Measurements from ENCODE around the gene MRPL48. TPM values are rescaled to one million over a fixed set of nuclear protein-coding genes. Genes with fewer than 3 reads are reported as not detected.
"Not testable (repeated sequence)": the region's sequence is repeated elsewhere in the genome, so short reads cannot be mapped to it uniquely, and the experiment has no call there.

MRPL48 gene
- total and polyA plus RNA-seq, 5 donors, result 36.3 to 53.1 (median 37.6) TPM

GRCh38 chr11:73872749-73873357 lies 85.2 kb downstream of the MRPL48 start:
- ATAC-seq (no peak), DNase-seq (no peak)
- Histone ChIP-seq H3K27me3 (ENCODE audit: control insufficient read depth, insufficient read depth) (no peaks in the 10 kb centered on the region), H3K4me1 (ENCODE audit: control insufficient read depth, insufficient read depth, low read length) (peaks cover 6% of the 10 kb centered on the region), H3K4me3 (ENCODE audit: low read length) (no peak overlapping the region), H3K27ac (ENCODE audit: low read length) (no peak overlapping the region), H3K9me3 (ENCODE audit: control insufficient read depth, low read length) (no peaks in the 10 kb centered on the region)
- intact Hi-C loops (cut with DNase I), result no loop called here
- 92% methylated on average over 9 of the region's 9 CpGs for WGBS

- peak overlapping the region; percentile 48 for H3K27ac ChIP-seq (ENCODE audit: low read length)
- DNase-seq (no peak), ATAC-seq (no peak)
- intact Hi-C loops (cut with DNase I), result no loop called here
- WGBS, result 83% methylated on average over 1 of the region's 1 CpG
- no peaks in the 10 kb centered on the region for H3K27me3 ChIP-seq (ENCODE audit: control insufficient read depth, insufficient read depth)
- no peaks in the 10 kb centered on the region for H3K9me3 ChIP-seq (ENCODE audit: control insufficient read depth, low read length)
- peaks cover 6% of the 10 kb centered on the region for H3K4me1 ChIP-seq (ENCODE audit: control insufficient read depth, insufficient read depth, low read length)
- peak overlapping the region; percentile 47 for H3K4me3 ChIP-seq (ENCODE audit: low read length)
These were observed 87.7 kb downstream of the MRPL48 start for GRCh38 chr11:73875380-73875779.

DNA sequence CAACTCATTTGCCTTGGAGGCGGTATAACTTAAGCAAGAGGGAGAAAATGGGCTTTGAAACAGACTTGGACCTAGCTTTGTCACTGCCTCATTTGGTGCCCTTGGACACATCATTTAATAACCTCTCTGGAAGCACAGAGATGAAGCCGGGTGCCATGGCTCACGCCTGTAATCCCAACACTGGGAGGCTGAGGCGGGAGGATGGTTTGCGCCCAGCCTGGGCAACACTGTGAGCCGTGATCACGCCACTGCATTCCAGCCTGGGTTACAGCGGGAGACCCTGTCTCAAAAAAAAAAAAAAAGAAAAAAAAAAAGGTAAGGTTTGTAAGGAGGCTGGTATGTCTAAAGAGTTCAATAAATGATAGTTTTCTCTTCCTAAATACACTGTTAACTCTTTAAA lies 88.2 kb downstream of the MRPL48 start:
- intact Hi-C loops (cut with DNase I), result no loop called here
- WGBS, result 42% methylated on average over 8 of the region's 8 CpGs
- peak overlapping the region; percentile 47 for H3K4me3 ChIP-seq (ENCODE audit: low read length)

DNA sequence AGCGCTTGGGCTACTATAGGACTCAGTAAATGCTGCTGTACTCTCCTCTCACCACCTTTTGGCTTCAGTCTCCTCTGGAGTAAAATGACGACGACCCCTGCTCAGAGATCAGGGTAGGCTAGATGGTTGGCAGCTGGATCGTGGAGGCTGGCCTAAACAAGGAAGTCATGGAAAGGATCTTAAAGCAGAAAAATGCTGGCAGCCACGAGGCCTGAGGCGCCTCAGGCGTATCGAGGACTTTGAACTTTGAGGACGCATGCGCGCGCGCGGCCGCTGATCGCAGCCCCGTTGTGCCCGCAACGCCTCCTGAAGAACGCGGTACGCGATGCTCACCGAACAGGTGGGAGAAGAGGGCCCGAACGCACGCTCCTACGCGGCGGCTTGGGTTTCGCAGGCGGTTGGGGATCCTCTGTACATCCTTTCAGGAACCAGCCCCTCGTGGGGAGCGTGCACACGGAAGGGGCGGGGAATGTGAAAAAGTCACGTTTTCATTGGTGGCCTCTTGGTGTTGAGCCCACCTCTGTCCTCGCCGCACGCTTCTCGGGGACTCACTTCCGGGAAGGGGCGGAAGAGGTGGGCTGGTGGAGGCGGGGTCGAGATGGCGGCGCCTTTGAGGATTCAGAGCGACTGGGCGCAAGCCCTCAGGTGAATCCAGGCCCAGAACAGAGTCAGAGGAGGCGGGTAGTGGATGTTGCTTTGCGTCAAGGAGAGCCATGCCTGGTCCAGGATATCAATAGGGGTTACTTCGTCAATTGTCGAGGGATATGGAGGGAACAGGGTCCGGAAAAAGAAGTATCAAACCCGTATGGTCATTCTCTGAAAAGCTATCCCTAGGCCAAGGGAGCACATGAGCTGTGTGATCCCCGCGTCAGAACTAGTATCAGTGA lies 89.0 kb downstream of the MRPL48 start, which contains the start of the genes COA4 and PAAF1:
Gene COA4 (minus strand): TSS at position 423 of the 887 bp plus-strand sequence. CDS start 3,468 bp downstream, outside the sequence.
Gene PAAF1 (plus strand): TSS at position 576 of the 887 bp plus-strand sequence. CDS start 23 bp downstream, at position 599.
- H3K4me1 ChIP-seq (ENCODE audit: control insufficient read depth, insufficient read depth, low read length), result peaks cover 6% of the 10 kb centered on the region
- DNase-seq, result peak; percentile 95 to 97 (median 96)
- WGBS, result under 1% methylated on average over 57 of the region's 57 CpGs
- peak; percentile 99 to 100 for ATAC-seq
- H3K27ac ChIP-seq (ENCODE audit: low read length), result peak within 1 kb of the TSS; percentile 48
- H3K27me3 ChIP-seq (ENCODE audit: control insufficient read depth, insufficient read depth), result no peaks in the 10 kb centered on the region
- intact Hi-C loops (cut with DNase I), result no loop called here
- H3K4me3 ChIP-seq (ENCODE audit: low read length), result peak within 1 kb of the TSS; percentile 47
- H3K9me3 ChIP-seq (ENCODE audit: control insufficient read depth, low read length), result no peaks in the 10 kb centered on the region

More for the DNA sequence above, 88.2 kb downstream of the MRPL48 start:
- DNase-seq (no peak), ATAC-seq (no peak)
- H3K9me3 ChIP-seq (ENCODE audit: control insufficient read depth, low read length), result no peaks in the 10 kb centered on the region
- H3K27ac ChIP-seq (ENCODE audit: low read length), result peak overlapping the region; percentile 48
- no peaks in the 10 kb centered on the region for H3K27me3 ChIP-seq (ENCODE audit: control insufficient read depth, insufficient read depth)
- H3K4me1 ChIP-seq (ENCODE audit: control insufficient read depth, insufficient read depth, low read length), result peaks cover 6% of the 10 kb centered on the region

GRCh38 chr11:73878771-73879170 lies 91.1 kb downstream of the MRPL48 start:
- WGBS, result 76% methylated on average over 1 of the region's 1 CpG
- H3K27me3 ChIP-seq (ENCODE audit: control insufficient read depth, insufficient read depth), result no peaks in the 10 kb centered on the region
- no peak overlapping the region for H3K4me3 ChIP-seq (ENCODE audit: low read length)
- H3K4me1 ChIP-seq (ENCODE audit: control insufficient read depth, insufficient read depth, low read length), result peaks cover 6% of the 10 kb centered on the region
- no peaks in the 10 kb centered on the region for H3K9me3 ChIP-seq (ENCODE audit: control insufficient read depth, low read length)
- intact Hi-C loops (cut with DNase I), result no loop called here
- DNase-seq (no peak), ATAC-seq (no peak)
- H3K27ac ChIP-seq (ENCODE audit: low read length), result no peak overlapping the region

DNA sequence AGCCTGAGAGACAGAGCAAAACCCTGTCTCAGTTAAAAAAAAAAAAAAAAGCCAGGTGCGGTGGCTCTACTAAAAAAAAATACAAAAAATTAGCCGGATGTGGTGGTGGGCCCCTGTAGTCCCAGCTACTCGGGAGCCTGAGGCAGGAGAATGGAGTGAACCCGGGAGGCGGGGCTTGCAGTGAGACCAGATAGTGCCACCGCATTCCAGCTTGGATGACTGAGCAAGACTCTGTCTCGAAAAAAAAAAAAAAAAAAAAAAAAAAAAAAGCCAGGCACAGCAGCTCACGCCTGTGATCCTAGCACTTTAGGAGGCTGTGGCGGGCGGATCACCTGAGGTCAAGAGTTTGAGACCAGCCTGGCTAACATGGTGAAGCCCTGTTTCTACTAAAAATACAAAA lies 92.8 kb downstream of the MRPL48 start:
- DNase-seq; ATAC-seq; H3K4me3 ChIP-seq (ENCODE audit: low read length); H3K9me3 ChIP-seq (ENCODE audit: control insufficient read depth, low read length); H3K27ac ChIP-seq (ENCODE audit: low read length); H3K4me1 ChIP-seq (ENCODE audit: control insufficient read depth, insufficient read depth, low read length); H3K27me3 ChIP-seq (ENCODE audit: control insufficient read depth, insufficient read depth); intact Hi-C loops (cut with DNase I): not testable (repeated sequence)
- 74% methylated on average over 10 of the region's 10 CpGs for WGBS

DNA sequence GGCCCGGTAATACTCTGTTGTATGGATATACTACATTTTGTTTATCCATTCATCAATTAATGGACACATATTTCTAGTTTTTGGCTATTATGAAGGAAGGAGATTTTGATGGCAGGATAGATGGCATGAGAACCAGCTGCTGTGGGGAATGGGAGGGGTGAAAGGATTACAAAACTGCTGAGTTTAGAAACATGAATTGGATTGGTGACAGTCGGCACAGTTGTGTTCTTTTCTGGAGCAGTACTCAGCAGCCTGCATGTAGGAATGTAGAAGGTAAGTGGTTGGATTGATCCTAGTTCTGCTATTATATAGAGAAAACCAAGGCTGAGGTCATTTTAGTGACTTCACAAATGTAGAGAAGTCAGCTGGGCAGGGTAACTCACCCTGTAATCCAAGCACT lies 96.2 kb downstream of the MRPL48 start:
- intact Hi-C loops (cut with DNase I), result no loop called here
- Histone ChIP-seq H3K27ac (ENCODE audit: low read length) (no peak overlapping the region), H3K9me3 (ENCODE audit: control insufficient read depth, low read length) (no peaks in the 10 kb centered on the region), H3K27me3 (ENCODE audit: control insufficient read depth, insufficient read depth) (no peaks in the 10 kb centered on the region), H3K4me1 (ENCODE audit: control insufficient read depth, insufficient read depth, low read length) (no peaks in the 10 kb centered on the region), H3K4me3 (ENCODE audit: low read length) (no peak overlapping the region)
- no peak for ATAC-seq
- no peak for DNase-seq
- WGBS, result 91% methylated on average over 2 of the region's 2 CpGs

DNA sequence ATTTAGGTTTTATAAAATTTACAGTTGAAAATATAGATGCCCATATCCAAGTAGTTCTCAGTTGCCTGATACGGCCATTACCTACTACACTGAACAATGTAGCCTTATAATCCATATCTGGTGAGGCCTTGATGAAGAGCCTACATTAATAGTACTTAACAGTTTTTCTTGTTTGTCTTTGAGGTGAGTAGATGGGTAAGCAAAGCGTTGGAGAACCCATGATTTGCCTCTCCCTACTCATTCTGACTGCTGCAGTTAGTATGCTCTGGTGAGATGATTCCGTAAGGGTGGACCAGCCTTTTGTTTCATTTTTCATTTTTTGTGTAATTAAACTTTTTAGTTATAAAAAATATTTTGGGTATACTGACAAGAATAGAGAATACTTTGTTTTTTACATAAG lies 100.6 kb downstream of the MRPL48 start:
- WGBS, result 94% methylated on average over 3 of the region's 3 CpGs
- H3K4me3 ChIP-seq (ENCODE audit: low read length), result no peak overlapping the region
- H3K27ac ChIP-seq (ENCODE audit: low read length), result no peak overlapping the region
- ATAC-seq (no peak), DNase-seq (no peak)
- H3K4me1 ChIP-seq (ENCODE audit: control insufficient read depth, insufficient read depth, low read length), result no peaks in the 10 kb centered on the region
- no peaks in the 10 kb centered on the region for H3K27me3 ChIP-seq (ENCODE audit: control insufficient read depth, insufficient read depth)
- H3K9me3 ChIP-seq (ENCODE audit: control insufficient read depth, low read length), result no peaks in the 10 kb centered on the region
- intact Hi-C loops (cut with DNase I), result no loop called here

DNA sequence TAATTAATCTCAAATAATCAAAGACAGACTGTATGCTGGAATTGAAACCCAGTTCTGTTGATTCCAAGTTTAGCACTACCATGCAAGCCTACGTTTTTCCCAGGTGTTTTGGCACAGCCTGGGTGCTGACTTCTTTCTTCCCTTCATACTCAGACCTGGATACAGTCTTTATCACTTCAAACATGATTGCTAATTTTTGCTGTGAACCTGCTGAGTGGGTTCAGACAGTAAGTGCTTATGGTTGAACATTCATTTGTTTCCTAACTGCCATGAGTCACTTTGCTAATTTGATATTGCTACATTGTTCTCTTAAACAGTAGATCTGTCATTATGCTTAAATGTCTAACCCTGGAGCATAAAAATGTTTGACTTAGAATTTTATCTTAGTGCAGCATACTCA lies 101.3 kb downstream of the MRPL48 start:
- intact Hi-C loops (cut with DNase I), result no loop called here
- WGBS, result 36% methylated on average over 1 of the region's 1 CpG
- Histone ChIP-seq H3K27me3 (ENCODE audit: control insufficient read depth, insufficient read depth) (no peaks in the 10 kb centered on the region), H3K4me1 (ENCODE audit: control insufficient read depth, insufficient read depth, low read length) (no peaks in the 10 kb centered on the region), H3K4me3 (ENCODE audit: low read length) (no peak overlapping the region), H3K27ac (ENCODE audit: low read length) (no peak overlapping the region), H3K9me3 (ENCODE audit: control insufficient read depth, low read length) (no peaks in the 10 kb centered on the region)
- DNase-seq (no peak), ATAC-seq (no peak)

- Histone ChIP-seq H3K4me3 (ENCODE audit: low read length) (no peak overlapping the region), H3K27me3 (ENCODE audit: control insufficient read depth, insufficient read depth) (no peaks in the 10 kb centered on the region), H3K27ac (ENCODE audit: low read length) (no peak overlapping the region), H3K4me1 (ENCODE audit: control insufficient read depth, insufficient read depth, low read length) (no peaks in the 10 kb centered on the region), H3K9me3 (ENCODE audit: control insufficient read depth, low read length) (no peaks in the 10 kb centered on the region)
- intact Hi-C loops (cut with DNase I), result no loop called here
- ATAC-seq, result no peak
- WGBS, result 85% methylated on average over 1 of the region's 1 CpG
- DNase-seq, result no peak
These were observed 101.9 kb downstream of the MRPL48 start for GRCh38 chr11:73889536-73889935.

DNA sequence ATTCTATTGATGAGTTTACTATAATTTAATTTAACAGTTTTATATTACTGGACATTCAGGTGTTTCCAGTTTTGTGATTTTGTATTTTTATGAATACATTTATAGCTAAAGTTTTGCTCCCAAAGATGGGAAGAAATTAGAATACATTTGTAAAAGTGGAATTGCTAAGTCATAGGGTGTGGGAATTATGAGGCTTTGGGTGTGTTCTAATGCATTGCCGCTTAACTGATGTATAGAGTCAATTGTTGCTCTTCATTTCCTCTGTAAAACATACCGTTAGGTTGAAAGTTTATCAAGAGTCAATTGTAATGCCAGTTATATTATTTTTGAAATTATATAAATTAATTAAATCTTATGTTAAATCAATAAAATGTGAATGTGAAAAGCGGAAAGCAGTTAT lies 105.4 kb downstream of the MRPL48 start:
- Histone ChIP-seq H3K27ac (ENCODE audit: low read length) (no peak overlapping the region), H3K4me3 (ENCODE audit: low read length) (no peak overlapping the region), H3K9me3 (ENCODE audit: control insufficient read depth, low read length) (no peaks in the 10 kb centered on the region), H3K4me1 (ENCODE audit: control insufficient read depth, insufficient read depth, low read length) (no peaks in the 10 kb centered on the region), H3K27me3 (ENCODE audit: control insufficient read depth, insufficient read depth) (no peaks in the 10 kb centered on the region)
- intact Hi-C loops (cut with DNase I), result no loop called here
- DNase-seq, result no peak
- ATAC-seq, result no peak
- 99% methylated on average over 3 of the region's 3 CpGs for WGBS

Data from right cardiac atrium (tissue), 5 donors.